HEK293T (cell line): ENCODE results near the gene STPG1.

Experiments
- FOXK2 ChIP-seq: fragments of 450-650 bp; IDR thresholded peaks from 2 replicates; pipeline ENCODE4 v1.6.1; 2016; ENCODE audit warnings: mild to moderate bottlenecking
- L3MBTL2 ChIP-seq: fragments of 450-650 bp; conservative IDR thresholded peaks from 2 replicates; pipeline ENCODE4 v1.6.1; 2016; ENCODE audit warnings: mild to moderate bottlenecking
- SP1 ChIP-seq: fragments of 450-650 bp; IDR thresholded peaks from 2 replicates; pipeline ENCODE4 v1.6.1; 2017

DNA sequence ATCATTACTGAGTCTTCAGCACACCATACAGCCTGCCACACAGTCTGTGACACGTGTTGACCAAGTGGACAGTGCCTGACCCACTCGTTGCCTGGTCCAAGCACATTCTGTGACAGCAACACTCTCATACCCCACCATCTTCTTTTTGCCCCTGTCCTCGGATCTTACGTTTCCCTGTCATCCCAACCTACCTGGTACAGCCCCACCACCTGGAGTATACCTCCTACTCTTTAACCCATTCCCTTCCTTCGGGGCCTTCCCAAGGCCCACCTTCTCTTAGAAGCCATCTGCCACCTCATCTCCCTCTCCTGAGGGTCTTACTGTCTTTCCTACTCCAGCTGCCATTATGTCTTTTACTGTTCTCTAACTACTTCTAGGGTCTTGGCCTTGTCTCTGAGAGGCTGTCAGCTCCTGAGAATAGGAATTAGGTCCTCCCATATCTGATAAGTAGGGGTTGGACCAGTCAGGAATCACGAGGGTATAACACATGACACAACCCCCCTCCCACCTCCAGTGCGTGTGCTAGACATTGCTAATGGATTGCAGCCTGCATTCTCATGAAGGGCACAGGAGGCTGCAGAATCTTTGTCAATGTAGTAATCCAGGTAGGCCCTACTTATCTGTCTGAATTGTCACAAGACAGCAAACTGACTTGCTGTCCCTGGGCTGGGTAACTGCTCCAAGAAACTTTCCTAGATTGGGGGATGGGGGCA, 81.5 kb downstream of the STPG1 start:
- TF ChIP-seq SP1 (no peak), FOXK2 (no peak), L3MBTL2 (no peak)
